ENCODE results near the gene RADIL.

Gene RADIL

GRCh38 chr7:4888161-4888560, 4.6 kb upstream of the RADIL start:
- TF ChIP-seq SIN3A (IDR thresholded peaks at IDR 0.05; ENCODE audit: borderline replicate concordance, insufficient read depth, low read length) (no peak), FOXP2 (optimal IDR thresholded peaks at IDR 0.05; ENCODE audit: borderline replicate concordance, extremely low read depth, extremely low read length, insufficient read depth) (no peak), TAF1 (IDR thresholded peaks at IDR 0.05; ENCODE audit: borderline replicate concordance, insufficient read depth, low read length) (no peak), POLR2AphosphoS5 (IDR thresholded peaks at IDR 0.05; ENCODE audit: low read depth, low read length) (no peak)
- TF ChIP-seq, protein P1, sequence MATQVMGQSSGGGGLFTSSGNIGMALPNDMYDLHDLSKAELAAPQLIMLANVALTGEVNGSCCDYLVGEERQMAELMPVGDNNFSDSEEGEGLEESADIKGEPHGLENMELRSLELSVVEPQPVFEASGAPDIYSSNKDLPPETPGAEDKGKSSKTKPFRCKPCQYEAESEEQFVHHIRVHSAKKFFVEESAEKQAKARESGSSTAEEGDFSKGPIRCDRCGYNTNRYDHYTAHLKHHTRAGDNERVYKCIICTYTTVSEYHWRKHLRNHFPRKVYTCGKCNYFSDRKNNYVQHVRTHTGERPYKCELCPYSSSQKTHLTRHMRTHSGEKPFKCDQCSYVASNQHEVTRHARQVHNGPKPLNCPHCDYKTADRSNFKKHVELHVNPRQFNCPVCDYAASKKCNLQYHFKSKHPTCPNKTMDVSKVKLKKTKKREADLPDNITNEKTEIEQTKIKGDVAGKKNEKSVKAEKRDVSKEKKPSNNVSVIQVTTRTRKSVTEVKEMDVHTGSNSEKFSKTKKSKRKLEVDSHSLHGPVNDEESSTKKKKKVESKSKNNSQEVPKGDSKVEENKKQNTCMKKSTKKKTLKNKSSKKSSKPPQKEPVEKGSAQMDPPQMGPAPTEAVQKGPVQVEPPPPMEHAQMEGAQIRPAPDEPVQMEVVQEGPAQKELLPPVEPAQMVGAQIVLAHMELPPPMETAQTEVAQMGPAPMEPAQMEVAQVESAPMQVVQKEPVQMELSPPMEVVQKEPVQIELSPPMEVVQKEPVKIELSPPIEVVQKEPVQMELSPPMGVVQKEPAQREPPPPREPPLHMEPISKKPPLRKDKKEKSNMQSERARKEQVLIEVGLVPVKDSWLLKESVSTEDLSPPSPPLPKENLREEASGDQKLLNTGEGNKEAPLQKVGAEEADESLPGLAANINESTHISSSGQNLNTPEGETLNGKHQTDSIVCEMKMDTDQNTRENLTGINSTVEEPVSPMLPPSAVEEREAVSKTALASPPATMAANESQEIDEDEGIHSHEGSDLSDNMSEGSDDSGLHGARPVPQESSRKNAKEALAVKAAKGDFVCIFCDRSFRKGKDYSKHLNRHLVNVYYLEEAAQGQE (IDR thresholded peaks at IDR 0.05; ENCODE audit: insufficient read depth in 1 of 2, low read depth in 2 of 2, low read length in 2 of 2): no peak

- TF ChIP-seq, protein P1 (IDR thresholded peaks at IDR 0.05; ENCODE audit: insufficient read depth in 1 of 2, low read depth in 2 of 2, low read length in 2 of 2): no peak
- TF ChIP-seq SIN3A (IDR thresholded peaks at IDR 0.05; ENCODE audit: borderline replicate concordance, insufficient read depth, low read length) (no peak), TAF1 (IDR thresholded peaks at IDR 0.05; ENCODE audit: borderline replicate concordance, insufficient read depth, low read length) (no peak), FOXP2 (optimal IDR thresholded peaks at IDR 0.05; ENCODE audit: borderline replicate concordance, extremely low read depth, extremely low read length, insufficient read depth) (no peak), POLR2AphosphoS5 (IDR thresholded peaks at IDR 0.05; ENCODE audit: low read depth, low read length) (no peak)
Measured at GRCh38 chr7:4886671-4887070, 3.2 kb upstream of the RADIL start.

GRCh38 chr7:4885317-4885807, 1.8 kb upstream of the RADIL start:
- no peak for TF ChIP-seq SIN3A (IDR thresholded peaks at IDR 0.05; ENCODE audit: borderline replicate concordance, insufficient read depth, low read length)
- TF ChIP-seq FOXP2 (optimal IDR thresholded peaks at IDR 0.05; ENCODE audit: borderline replicate concordance, extremely low read depth, extremely low read length, insufficient read depth): no peak
- no peak for TF ChIP-seq POLR2AphosphoS5 (IDR thresholded peaks at IDR 0.05; ENCODE audit: low read depth, low read length)
- no peak for TF ChIP-seq TAF1 (IDR thresholded peaks at IDR 0.05; ENCODE audit: borderline replicate concordance, insufficient read depth, low read length)
- TF ChIP-seq, protein P1 (IDR thresholded peaks at IDR 0.05; ENCODE audit: insufficient read depth in 1 of 2, low read depth in 2 of 2, low read length in 2 of 2): no peak

- TF ChIP-seq, protein P1 (IDR thresholded peaks at IDR 0.05; ENCODE audit: insufficient read depth in 1 of 2, low read depth in 2 of 2, low read length in 2 of 2): no peak
- TF ChIP-seq FOXP2 (optimal IDR thresholded peaks at IDR 0.05; ENCODE audit: borderline replicate concordance, extremely low read depth, extremely low read length, insufficient read depth) (no peak), TAF1 (IDR thresholded peaks at IDR 0.05; ENCODE audit: borderline replicate concordance, insufficient read depth, low read length) (no peak), POLR2AphosphoS5 (IDR thresholded peaks at IDR 0.05; ENCODE audit: low read depth, low read length) (no peak), SIN3A (IDR thresholded peaks at IDR 0.05; ENCODE audit: borderline replicate concordance, insufficient read depth, low read length) (no peak)
Measured at GRCh38 chr7:4884164-4884563, 648 bp upstream of the RADIL start.

- TF ChIP-seq FOXP2 (optimal IDR thresholded peaks at IDR 0.05; ENCODE audit: borderline replicate concordance, extremely low read depth, extremely low read length, insufficient read depth): no peak
- no peak for TF ChIP-seq TAF1 (IDR thresholded peaks at IDR 0.05; ENCODE audit: borderline replicate concordance, insufficient read depth, low read length)
- TF ChIP-seq SIN3A (IDR thresholded peaks at IDR 0.05; ENCODE audit: borderline replicate concordance, insufficient read depth, low read length): no peak
- TF ChIP-seq, protein P1 (IDR thresholded peaks at IDR 0.05; ENCODE audit: insufficient read depth in 1 of 2, low read depth in 2 of 2, low read length in 2 of 2): no peak
- TF ChIP-seq POLR2AphosphoS5 (IDR thresholded peaks at IDR 0.05; ENCODE audit: low read depth, low read length): no peak
Measured at GRCh38 chr7:4883033-4883371, 514 bp downstream of the RADIL start.
